GM19455 (cell line): ENCODE measurements around the gene HPCA.

Source experiments
- ATAC-seq: cut with Tn5 transposase; IDR thresholded peaks from one replicate; pipeline ENCODE4 v1.9.1; 2021; ENCODE audit not compliant: unreplicated experiment

Gene HPCA

GRCh38 chr1:32886004-32886827, at the start of gene HPCA:
TSS of gene HPCA (plus strand) at chr1:32886491. CDS start at chr1:32888899, 2,408 bp downstream.
- ATAC-seq: no peak

GRCh38 chr1:32848354-32849063, 37.8 kb upstream of the HPCA start:
- no peak for ATAC-seq

GRCh38 chr1:32855861-32856617, 30.3 kb upstream of the HPCA start:
- ATAC-seq: no peak

- ATAC-seq: no peak
Measured at GRCh38 chr1:32858136-32858535, 28.2 kb upstream of the HPCA start.

- no peak for ATAC-seq
Measured at GRCh38 chr1:32858791-32859190, 27.5 kb upstream of the HPCA start.

GRCh38 chr1:32859915-32860314, 26.4 kb upstream of the HPCA start:
- ATAC-seq: no peak

GRCh38 chr1:32860566-32860965, 25.7 kb upstream of the HPCA start:
- no peak for ATAC-seq

GRCh38 chr1:32861904-32862695, 24.2 kb upstream of the HPCA start:
- no peak for ATAC-seq

- no peak for ATAC-seq
Measured at GRCh38 chr1:32863218-32863880, 22.9 kb upstream of the HPCA start.

- ATAC-seq: no peak
Measured at GRCh38 chr1:32863881-32864245, 22.4 kb upstream of the HPCA start.

GRCh38 chr1:32864375-32865019, 21.8 kb upstream of the HPCA start:
- no peak for ATAC-seq

GRCh38 chr1:32865639-32866405, 20.5 kb upstream of the HPCA start:
- ATAC-seq: no peak

GRCh38 chr1:32867151-32867550, 19.1 kb upstream of the HPCA start:
- no peak for ATAC-seq

- no peak for ATAC-seq
Measured at GRCh38 chr1:32867671-32868070, 18.6 kb upstream of the HPCA start.

GRCh38 chr1:32868085-32868484, 18.2 kb upstream of the HPCA start:
- ATAC-seq: no peak

GRCh38 chr1:32868806-32869455, 17.4 kb upstream of the HPCA start:
- no peak for ATAC-seq

GRCh38 chr1:32869923-32870614, 16.2 kb upstream of the HPCA start:
- ATAC-seq: no peak
